Choroid plexus epithelial cell (primary cell): ENCODE measurements around the gene CYB561D2.

Experiments
- DNase-seq: peaks from one replicate; pipeline ENCODE4 v3.0.0-alpha.2; 2010; ENCODE audit warnings: low read depth
- H3K4me3 ChIP-seq: 2 replicates; pipeline ENCODE4 v1.5.1; 2011; ENCODE audit warnings: low read depth, mild to moderate bottlenecking, control low read depth, low read length, moderate library complexity
- CTCF ChIP-seq: conservative IDR thresholded peaks from 2 replicates; pipeline ENCODE4 v1.5.1; 2011; ENCODE audit warnings: low read depth, mild to moderate bottlenecking, control low read depth, inconsistent platforms, low read length, moderate library complexity

Gene CYB561D2

GRCh38 chr3:50374363-50375257, 23.9 kb downstream of the CYB561D2 start:
- H3K4me3 ChIP-seq = no peak overlapping the region
- no peak for DNase-seq
- no peak for TF ChIP-seq CTCF

GRCh38 chr3:50375258-50375931, 24.7 kb downstream of the CYB561D2 start:
- no peak for DNase-seq
- peak; percentile 10 for TF ChIP-seq CTCF
- H3K4me3 ChIP-seq = no peak overlapping the region

GRCh38 chr3:50378024-50378423, 27.4 kb downstream of the CYB561D2 start:
- H3K4me3 ChIP-seq = no peak overlapping the region
- DNase-seq = no peak
- TF ChIP-seq CTCF = no peak

GRCh38 chr3:50378757-50379156, 28.1 kb downstream of the CYB561D2 start:
- H3K4me3 ChIP-seq = no peak overlapping the region

GRCh38 chr3:50380405-50381085, 29.9 kb downstream of the CYB561D2 start:
- no peak for TF ChIP-seq CTCF
- no peak for DNase-seq
- no peak overlapping the region for H3K4me3 ChIP-seq

More at GRCh38 chr3:50378757-50379156, 28.1 kb downstream of the CYB561D2 start:
- TF ChIP-seq CTCF = no peak
- DNase-seq = no peak

- DNase-seq = no peak
- H3K4me3 ChIP-seq = no peak overlapping the region
- TF ChIP-seq CTCF = no peak
These were observed 30.7 kb downstream of the CYB561D2 start for GRCh38 chr3:50381383-50381782.
